D721Med (cell line): ENCODE measurements around the gene TMEM269.

Source experiments
- DNase-seq: peaks from one replicate; pipeline ENCODE4 v3.0.0; 2011; ENCODE audit warnings: low spot score; ENCODE audit not compliant: insufficient read length
- FAIRE-seq: peaks from 2 replicates; lab custom pipeline; 2011; peaks lifted over from hg19 to GRCh38; lab: Jason Lieb, UNC
- CTCF ChIP-seq: IDR thresholded peaks from 2 replicates; pipeline ENCODE4 v1.5.1; 2012; ENCODE audit warnings: mild to moderate bottlenecking, control low read depth; ENCODE audit not compliant: insufficient read depth; ENCODE audit errors: missing control alignments

TMEM269 gene

GRCh38 chr1:42757892-42758275 is 26.9 kb upstream of the TMEM269 start:
- no peak for TF ChIP-seq CTCF
- DNase-seq (no peak), FAIRE-seq (no peak)

- DNase-seq, result no peak
- FAIRE-seq, result no peak
- TF ChIP-seq CTCF, result no peak
Measured at GRCh38 chr1:42758641-42759040, 26.1 kb upstream of the TMEM269 start.

- no peak for DNase-seq
- no peak for TF ChIP-seq CTCF
- FAIRE-seq, result no peak
Measured at GRCh38 chr1:42759114-42759513, 25.7 kb upstream of the TMEM269 start.

GRCh38 chr1:42761567-42761966 is 23.2 kb upstream of the TMEM269 start:
- FAIRE-seq (no peak), DNase-seq (no peak)
- no peak for TF ChIP-seq CTCF

GRCh38 chr1:42762269-42762668 is 22.5 kb upstream of the TMEM269 start:
- DNase-seq (no peak), FAIRE-seq (no peak)
- no peak for TF ChIP-seq CTCF

- no peak for TF ChIP-seq CTCF
- FAIRE-seq (no peak), DNase-seq (no peak)
Measured at GRCh38 chr1:42765269-42765668, 19.5 kb upstream of the TMEM269 start.

- FAIRE-seq (no peak), DNase-seq (no peak)
- TF ChIP-seq CTCF, result peak; percentile 45
Measured at GRCh38 chr1:42765832-42766740, 18.7 kb upstream of the TMEM269 start.
